Inferior parietal cortex (tissue), 1 donor: ENCODE results near the gene ARF3.
"Not testable (repeated sequence)": the region's sequence is repeated elsewhere in the genome, so short reads cannot be mapped to it uniquely, and the experiment has no call there.

ENCODE experiments used
- DNase-seq: peaks from one replicate; pipeline ENCODE4 v3.0.0-alpha.2; 2016; ENCODE audit errors: extremely low spot score

ARF3 gene

DNA sequence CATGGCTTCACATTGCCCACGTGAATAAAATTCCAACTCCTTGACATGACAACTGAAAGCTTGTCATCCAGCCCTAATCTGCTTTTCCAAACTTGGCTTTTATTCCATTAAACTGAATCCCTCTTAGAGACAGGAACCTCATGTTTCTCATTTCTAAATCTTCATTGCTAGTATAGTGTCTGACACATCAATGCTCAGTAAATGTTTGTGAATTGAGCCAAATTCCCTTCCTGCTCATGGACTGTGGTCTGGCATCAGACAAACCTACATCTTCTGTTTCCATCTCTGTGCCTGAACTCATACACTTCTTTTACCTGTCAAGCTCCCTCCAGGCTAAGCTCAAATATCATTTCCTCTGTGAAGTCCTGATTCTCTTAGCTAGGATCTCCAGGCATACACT, 27.7 kb downstream of the ARF3 start:
- no peak for DNase-seq

DNA sequence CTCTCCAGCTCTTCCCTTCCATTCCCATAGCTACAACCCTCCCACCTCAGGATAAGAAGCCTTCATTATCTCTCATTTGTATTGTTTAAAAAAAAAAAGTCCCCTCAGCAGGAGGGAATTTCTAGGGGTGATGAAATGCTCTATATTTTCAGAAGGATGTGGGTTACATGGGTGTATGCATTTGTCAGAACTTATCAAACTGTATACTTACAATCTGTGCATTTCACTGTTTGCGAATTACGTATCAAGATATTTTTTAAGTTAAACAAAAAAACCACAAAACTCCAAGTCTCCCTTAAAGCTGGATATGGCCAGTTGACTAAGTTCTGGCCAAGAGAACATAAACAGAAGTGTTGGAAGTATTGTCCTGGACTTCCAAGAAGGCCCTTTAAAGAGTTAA, 30.0 kb downstream of the ARF3 start:
- DNase-seq: no peak

DNA sequence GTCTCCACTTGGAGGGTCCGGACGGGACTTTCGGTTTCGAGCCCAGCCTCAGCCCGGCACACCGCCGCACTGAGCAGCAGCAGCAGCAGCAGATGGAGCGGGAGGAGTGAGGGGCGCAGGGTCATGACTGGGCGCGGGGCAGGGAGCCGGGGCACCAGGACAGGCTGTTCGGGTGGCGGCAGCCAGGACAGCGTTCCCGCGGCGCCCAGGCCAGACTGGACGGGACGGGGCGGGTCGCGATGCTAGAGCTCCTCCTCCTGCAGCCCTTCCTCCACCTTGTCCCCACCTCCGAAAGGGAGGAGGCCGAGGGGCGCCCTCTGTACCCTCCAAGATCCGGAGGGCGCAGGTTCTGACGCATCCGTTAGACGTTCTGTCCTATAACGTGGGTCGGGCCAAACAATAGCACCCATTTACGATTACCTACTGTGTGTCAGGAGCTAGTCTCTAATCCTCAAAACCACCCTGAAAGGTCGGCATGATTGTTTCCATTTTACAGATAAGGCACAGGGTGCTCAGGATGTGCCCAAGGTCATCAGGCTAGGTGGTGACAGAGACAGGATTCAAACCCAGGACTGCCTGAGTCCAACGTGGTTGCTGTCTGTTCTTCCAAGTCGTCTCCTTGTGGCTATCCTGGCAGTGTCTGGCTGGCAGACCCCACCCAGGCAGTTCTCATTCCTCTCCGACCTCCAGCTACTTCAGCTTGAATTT, 31.8 kb downstream of the ARF3 start, which contains the start of gene FKBP11:
Gene FKBP11 (minus strand): TSS at position 189 of the 708 bp plus-strand sequence. CDS start 64 bp downstream, at position 125.
- no peak for DNase-seq

DNA sequence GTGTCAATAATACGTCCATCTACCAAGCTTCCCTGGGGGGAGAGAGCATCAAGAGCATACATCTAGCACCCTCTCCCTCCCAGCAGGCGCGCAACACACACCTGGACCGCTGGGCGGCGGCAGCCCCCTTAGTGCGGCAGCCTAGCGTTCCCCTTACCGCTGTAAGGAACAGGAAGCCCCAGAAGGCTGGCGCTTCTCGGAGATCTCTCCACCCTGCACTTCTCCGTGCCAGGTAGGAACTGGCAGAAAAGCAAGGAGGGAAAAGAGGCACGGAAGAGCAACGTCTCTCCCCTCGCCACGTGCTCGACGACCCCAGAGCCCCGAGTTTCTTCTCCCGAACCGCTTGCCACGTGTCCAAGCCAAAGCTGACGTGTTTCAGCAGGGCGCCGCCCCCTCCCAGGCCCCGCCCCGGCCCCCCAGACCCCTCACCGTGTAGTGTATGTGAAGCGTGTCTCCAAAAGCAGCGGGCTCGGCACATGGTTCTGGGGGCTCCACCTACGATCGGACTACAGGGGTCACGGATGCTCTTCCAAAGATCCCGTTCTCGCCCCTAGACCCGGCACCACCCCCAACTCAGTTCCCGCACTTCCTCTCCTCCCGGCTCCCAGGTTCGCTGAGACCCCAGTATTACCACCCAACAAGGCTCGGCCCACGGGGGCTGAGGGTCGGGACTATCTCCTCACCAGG, 32.5 kb downstream of the ARF3 start:
- DNase-seq: no peak

DNA sequence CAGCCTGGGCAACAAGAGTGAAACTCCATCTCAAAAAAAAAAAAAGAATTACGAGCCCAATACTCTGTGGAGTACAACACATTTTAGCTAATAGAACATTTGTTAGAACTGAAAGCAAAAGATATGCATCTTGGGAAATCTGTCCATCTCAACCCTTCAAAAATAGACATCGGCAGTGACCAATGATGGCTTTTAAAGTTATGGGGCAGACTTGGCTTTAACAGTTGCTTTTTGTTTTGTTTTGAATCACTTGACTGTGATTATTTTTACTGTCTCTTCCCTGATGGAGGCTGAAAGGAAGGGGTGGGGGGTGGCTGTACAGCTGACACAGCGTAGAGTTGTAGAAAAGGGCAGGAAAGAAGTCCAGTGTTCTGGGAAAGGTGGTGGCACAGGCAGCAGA, 34.2 kb downstream of the ARF3 start:
- no peak for DNase-seq

DNA sequence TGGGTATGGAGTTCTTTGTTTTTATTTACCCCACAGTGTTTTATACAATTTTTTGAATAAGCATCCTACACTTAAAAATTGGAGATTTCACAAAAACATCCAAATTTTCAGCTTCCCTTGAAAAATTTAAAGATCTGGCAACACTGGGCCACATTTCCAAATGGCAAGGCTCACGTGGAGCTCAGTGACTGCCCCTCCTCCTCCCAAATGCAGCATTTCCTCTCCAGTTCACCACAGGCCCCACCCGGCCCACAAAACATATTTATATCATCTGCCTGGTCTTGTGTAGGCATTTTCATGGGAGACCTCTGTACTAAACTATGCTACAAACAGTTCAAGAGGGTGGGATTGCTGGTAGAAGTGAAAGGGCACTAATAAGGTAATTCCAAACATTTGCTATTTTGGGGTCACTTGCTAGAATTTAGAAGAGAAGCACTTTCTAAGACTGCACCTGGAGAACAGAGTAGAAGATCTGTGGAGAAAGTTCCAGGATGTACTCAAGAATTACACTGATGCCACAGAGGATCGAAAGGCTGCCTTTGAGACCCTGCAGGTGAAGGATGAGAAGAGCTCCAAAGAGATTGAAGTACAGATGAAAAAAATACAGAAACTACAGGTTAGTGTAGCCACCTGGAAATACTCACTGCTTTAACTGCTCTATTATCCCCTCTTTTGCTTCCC, 39.3 kb downstream of the ARF3 start:
- DNase-seq: no peak

DNA sequence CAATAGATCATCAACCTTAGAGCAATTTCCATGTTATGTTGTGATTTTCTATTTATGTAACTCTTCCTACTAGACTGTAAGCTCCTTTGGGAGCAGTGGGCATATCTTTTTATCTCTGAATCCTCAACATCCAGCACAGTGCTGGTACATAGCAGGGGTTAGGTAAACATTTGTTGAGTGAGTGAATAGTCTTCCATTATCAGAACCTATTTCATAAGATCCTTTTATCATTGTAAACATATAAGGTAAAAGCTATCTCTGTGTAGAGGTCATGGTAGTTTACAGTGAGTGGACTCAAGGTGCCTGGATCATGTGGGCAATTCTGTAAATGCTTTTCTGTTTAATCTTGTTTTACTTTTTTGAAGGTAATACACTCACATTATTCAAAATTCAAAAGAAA, 47.1 kb downstream of the ARF3 start:
- no peak for DNase-seq

DNA sequence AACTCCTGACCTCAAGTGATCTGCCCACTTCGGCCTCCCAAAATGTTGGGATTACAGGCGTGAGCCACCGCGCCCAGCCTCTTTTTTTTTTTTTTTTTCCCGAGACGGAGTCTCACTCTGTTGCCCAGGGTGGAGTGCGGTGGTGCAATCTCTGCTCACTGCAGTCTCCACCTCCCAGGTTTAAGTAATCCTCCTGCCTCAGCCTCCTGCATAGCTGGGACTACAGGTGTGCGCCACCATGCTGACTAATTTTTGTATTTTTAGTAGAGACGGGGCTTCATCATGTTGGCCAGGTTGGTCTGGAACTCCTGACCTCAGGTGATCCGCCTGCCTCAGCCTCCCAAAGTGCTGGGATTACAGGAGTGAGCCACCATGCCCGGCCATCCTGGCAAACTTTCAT, 47.6 kb downstream of the ARF3 start:
- not testable (repeated sequence) for DNase-seq

DNA sequence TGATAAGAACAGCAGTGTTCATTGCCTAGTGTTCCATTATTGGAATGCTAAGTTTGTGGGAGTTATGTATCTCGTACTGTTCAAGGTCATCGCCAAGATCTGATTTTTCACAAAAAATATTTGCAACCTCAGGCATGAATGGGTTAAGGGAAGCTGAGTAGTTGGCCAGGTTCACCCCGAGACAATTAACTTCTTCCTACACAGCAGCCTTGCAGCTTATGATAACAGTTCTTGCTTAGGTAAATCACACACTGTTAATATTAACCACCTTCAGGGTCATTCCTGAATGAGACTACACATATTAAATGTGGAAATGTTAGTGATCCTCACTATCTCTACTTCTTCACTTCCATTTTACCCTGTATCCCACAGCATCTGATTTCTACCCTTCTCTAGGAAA, 50.0 kb downstream of the ARF3 start:
- no peak for DNase-seq

DNA sequence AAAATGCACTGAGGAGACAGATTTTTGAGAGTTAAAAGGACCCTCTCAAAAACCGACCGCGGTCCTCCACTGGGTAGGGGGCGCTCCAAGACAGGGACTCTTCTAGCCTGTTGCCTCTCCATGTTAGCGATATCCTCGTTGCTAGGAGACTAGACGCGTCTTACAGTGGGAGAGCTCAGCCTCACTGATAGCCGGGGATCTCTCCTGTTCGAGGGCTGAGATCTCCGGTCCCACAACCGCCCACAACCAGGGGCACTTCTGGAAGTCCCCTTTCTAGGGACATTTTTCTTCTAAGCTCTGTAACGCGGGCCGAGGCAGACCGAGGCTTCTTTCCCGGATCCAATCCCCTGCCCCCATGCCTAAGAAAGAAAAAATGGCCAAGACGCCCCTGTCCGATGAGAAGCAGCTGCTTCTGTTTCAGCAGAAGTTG, 53.3 kb downstream of the ARF3 start:
- DNase-seq: peak; percentile 72

DNA sequence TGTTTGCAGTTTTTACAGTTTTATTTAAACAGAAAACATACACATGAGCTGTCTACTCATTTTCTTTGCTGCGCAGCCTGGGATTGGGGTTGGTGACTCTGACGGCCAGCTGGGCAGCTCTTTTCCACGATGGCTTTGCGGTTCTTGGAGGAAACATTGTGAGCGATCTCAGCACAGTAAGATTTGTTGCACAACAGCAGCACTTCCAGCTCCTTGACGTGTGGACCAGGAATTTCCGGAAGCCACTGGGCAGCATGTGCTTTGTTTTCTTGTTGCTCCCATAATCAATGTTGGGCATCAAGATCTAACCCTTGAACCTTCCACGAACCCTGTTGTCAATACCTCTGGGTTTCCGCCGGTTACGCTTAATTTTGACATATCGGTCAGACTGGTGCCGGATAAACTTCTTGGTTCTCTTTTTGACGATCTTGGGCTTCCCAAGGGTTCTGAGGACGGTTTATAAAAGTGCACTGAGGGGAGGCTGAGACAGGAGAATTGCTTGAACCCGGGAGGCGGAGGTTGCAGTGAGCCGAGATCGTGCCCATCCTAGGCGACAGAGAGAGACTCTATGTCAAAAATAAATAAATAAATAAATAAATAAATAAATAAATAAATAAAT, 53.8 kb downstream of the ARF3 start:
- DNase-seq: no peak

DNA sequence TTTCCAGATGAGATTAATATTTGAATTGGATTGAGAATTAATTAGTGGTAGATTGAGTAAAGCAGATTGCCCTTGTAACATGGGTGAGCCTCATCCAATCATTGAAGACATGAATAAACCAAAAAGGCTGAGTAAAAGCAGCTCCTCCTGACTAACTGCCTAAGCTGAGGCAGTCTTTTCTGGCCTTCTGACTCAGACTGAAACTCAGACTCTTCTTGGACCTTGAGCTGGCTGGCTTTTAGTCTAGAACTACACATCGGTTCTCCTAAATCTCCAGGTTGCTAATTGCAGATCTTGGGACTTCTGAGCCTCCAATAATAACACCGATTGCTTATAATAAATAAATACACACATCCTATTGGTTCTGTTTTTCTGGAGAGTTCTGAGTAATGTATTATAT, 56.0 kb downstream of the ARF3 start:
- no peak for DNase-seq

DNA sequence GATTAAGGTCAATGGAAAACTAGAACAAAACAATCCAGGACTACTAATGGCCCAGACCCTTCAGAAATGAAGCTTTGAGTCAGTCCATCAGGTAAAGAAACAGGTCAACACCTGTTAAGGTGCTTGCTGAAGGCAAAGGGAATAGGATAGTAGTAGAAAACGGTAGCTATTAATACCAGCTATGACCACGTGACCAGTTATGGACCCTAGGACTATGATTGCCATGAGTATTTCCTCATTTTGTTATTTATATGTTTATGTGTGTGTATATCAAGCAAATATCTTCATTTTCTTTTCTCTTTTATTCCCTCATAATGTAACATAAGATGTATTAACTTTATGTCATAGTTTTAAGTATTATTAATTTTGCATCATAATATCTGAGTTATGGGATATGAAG, 57.6 kb downstream of the ARF3 start:
- DNase-seq: no peak

DNA sequence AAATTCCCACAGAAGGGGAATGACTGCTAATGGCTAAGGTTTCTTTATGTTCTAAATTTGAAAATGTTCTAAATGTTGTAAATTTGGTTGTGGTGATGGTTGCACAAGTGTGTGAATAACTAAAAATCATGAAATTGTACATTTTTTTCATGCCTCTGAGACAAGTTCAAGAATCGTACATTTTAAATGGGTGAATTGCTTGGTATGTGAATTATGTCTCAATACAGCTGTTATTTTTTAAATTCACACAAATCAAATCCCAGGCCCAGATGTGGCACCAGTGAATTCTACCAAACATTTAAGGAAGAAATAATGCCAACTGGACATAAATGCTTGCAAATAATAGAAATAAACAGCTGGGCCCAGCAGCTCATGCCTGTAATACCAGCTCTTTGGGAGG, 63.0 kb downstream of the ARF3 start:
- DNase-seq: no peak

DNA sequence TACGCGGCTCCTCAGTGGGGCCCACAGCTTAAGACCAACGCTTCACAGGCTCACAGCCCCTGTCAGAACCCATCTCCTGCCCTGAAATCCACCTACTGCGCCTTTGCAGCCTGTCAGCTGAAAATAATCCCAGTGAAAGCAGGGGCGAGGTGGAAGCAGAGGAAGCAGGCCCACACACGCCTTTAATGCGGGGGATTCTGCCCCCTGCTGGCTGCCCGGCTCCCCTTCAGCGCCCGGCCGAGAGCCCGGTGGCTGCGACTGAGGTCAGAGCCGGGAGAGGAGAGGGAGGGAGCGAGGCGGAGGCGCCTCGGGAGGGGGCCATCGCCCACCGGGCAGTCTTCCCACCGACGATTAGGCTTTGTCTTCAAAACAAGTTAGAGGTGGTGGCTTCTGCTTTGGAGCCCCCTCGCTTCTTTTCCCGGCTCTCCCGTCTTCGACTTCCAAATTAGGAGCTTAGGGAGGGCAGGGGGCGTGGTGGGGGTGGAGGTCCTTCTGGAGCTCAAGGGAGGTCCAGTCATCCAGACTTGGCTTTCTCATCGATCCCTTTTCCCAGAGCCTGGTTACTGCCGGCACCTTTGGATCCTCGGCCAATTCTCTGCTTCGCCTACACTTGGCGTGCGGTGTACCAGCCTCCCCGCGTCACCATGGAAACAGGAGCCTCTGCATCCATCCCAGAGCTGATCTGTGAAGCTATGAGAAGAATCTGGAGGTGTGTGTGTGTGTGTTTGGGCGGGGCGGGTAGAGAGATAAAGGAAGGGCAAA, 66.4 kb downstream of the ARF3 start:
- peak; percentile 83 for DNase-seq

DNA sequence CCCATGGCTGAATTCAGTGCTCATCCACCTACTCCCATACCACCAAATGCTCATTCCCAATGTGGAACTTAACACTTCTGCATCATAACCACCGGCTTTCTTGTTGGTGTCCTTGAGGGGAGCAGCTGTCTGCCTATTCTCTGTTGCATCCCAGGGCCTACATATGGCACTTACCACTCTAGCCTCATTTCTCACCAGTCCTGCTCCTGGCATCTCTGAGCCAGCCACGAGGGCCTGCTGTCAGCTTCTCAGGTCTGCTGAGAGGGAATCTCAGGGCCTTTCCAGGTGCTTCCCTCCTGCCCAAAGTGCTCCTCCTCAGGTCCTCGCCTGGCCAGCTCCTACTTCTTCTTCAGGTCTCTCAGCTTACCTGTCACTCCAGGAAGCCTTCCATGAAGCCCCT, 67.6 kb downstream of the ARF3 start:
- no peak for DNase-seq
